ENCODE measurements around the gene ADAMTSL2.

The ADAMTSL2 gene

GRCh38 chr9:133499892-133500270 lies 34.6 kb upstream of the ADAMTSL2 start:
- DNase-seq (ENCODE audit: low read depth in 3 of 3), result no peak

GRCh38 chr9:133502112-133502511 lies 32.4 kb upstream of the ADAMTSL2 start:
- no peak for DNase-seq (ENCODE audit: low read depth in 3 of 3)

GRCh38 chr9:133505186-133505830 lies 29.2 kb upstream of the ADAMTSL2 start:
- no peak for DNase-seq (ENCODE audit: low read depth in 3 of 3)

- DNase-seq (ENCODE audit: low read depth in 3 of 3), result no peak
These were observed 28.4 kb upstream of the ADAMTSL2 start for GRCh38 chr9:133505901-133506652.

- DNase-seq (ENCODE audit: low read depth in 3 of 3), result no peak
These were observed 27.9 kb upstream of the ADAMTSL2 start for GRCh38 chr9:133506653-133507038.

GRCh38 chr9:133507246-133507965 lies 27.1 kb upstream of the ADAMTSL2 start:
- no peak for DNase-seq (ENCODE audit: low read depth in 3 of 3)

GRCh38 chr9:133508046-133508445 lies 26.5 kb upstream of the ADAMTSL2 start:
- DNase-seq (ENCODE audit: low read depth in 3 of 3), result no peak

GRCh38 chr9:133509179-133510083 lies 25.1 kb upstream of the ADAMTSL2 start:
- peak in 1 of 3 experiments; percentile 2 for DNase-seq (ENCODE audit: low read depth in 3 of 3)

- no peak for DNase-seq (ENCODE audit: low read depth in 3 of 3)
These were observed 23.5 kb upstream of the ADAMTSL2 start for GRCh38 chr9:133510926-133511505.

- DNase-seq (ENCODE audit: low read depth in 3 of 3), result no peak
These were observed 22.9 kb upstream of the ADAMTSL2 start for GRCh38 chr9:133511607-133512006.

GRCh38 chr9:133512253-133513213 lies 22.0 kb upstream of the ADAMTSL2 start:
- DNase-seq (ENCODE audit: low read depth in 3 of 3), result no peak

- no peak for DNase-seq (ENCODE audit: low read depth in 3 of 3)
These were observed 21.0 kb upstream of the ADAMTSL2 start for GRCh38 chr9:133513214-133514100.

GRCh38 chr9:133514460-133515239 lies 19.9 kb upstream of the ADAMTSL2 start:
- DNase-seq (ENCODE audit: low read depth in 3 of 3), result no peak

GRCh38 chr9:133515240-133515610 lies 19.3 kb upstream of the ADAMTSL2 start:
- no peak for DNase-seq (ENCODE audit: low read depth in 3 of 3)

GRCh38 chr9:133515615-133516255 lies 18.8 kb upstream of the ADAMTSL2 start:
- no peak for DNase-seq (ENCODE audit: low read depth in 3 of 3)

GRCh38 chr9:133516256-133516960 lies 18.1 kb upstream of the ADAMTSL2 start:
- DNase-seq (ENCODE audit: low read depth in 3 of 3), result no peak

- DNase-seq (ENCODE audit: low read depth in 3 of 3), result no peak
These were observed 17.5 kb upstream of the ADAMTSL2 start for GRCh38 chr9:133516961-133517350.

Measured in stimulated activated CD4-positive, alpha-beta T cell treated with anti-CD3 and anti-CD28 coated beads, TNF-alpha, amount 100 ng/mL, for 24 hours (primary cell).